HG02970 (cell line): ENCODE data around the gene DNM2.
"Not testable (repeated sequence)": the region's sequence is repeated elsewhere in the genome, so short reads cannot be mapped to it uniquely, and the experiment has no call there.

Experiments
- ATAC-seq: cut with Tn5 transposase; IDR thresholded peaks from one replicate; pipeline ENCODE4 v1.9.1; 2021; ENCODE audit warnings: mild to moderate bottlenecking, moderate library complexity, moderate number of reproducible peaks; ENCODE audit not compliant: unreplicated experiment, low FRiP score

Gene DNM2

GRCh38 chr19:10717356-10718204 lies at the start of gene DNM2:
DNM2 (plus strand) TSS chr19:10718079; CDS start chr19:10718243, 164 bp downstream.
- ATAC-seq = peak; percentile 84

- ATAC-seq = no peak
These were observed 48.6 kb upstream of the DNM2 start for GRCh38 chr19:10669246-10669645.

GRCh38 chr19:10670182-10670581 lies 47.7 kb upstream of the DNM2 start:
- ATAC-seq = no peak

- no peak for ATAC-seq
These were observed 46.7 kb upstream of the DNM2 start for GRCh38 chr19:10670876-10671804.

- ATAC-seq = not testable (repeated sequence)
These were observed 46.0 kb upstream of the DNM2 start for GRCh38 chr19:10671922-10672321.

GRCh38 chr19:10675214-10675613 lies 42.7 kb upstream of the DNM2 start:
- ATAC-seq = not testable (repeated sequence)

GRCh38 chr19:10677751-10678150 lies 40.1 kb upstream of the DNM2 start:
- ATAC-seq = no peak

GRCh38 chr19:10678813-10679212 lies 39.1 kb upstream of the DNM2 start:
- ATAC-seq = no peak

- ATAC-seq = no peak
These were observed 38.1 kb upstream of the DNM2 start for GRCh38 chr19:10679743-10680142.

GRCh38 chr19:10680545-10681135 lies 37.2 kb upstream of the DNM2 start:
- no peak for ATAC-seq

GRCh38 chr19:10681658-10682057 lies 36.2 kb upstream of the DNM2 start:
- no peak for ATAC-seq

GRCh38 chr19:10682397-10683063 lies 35.3 kb upstream of the DNM2 start:
- no peak for ATAC-seq

GRCh38 chr19:10683064-10683426 lies 34.8 kb upstream of the DNM2 start:
- no peak for ATAC-seq

- no peak for ATAC-seq
These were observed 34.3 kb upstream of the DNM2 start for GRCh38 chr19:10683582-10683981.

GRCh38 chr19:10685210-10685609 lies 32.7 kb upstream of the DNM2 start:
- no peak for ATAC-seq

GRCh38 chr19:10686193-10686592 lies 31.7 kb upstream of the DNM2 start:
- no peak for ATAC-seq

GRCh38 chr19:10686661-10687517 lies 31.0 kb upstream of the DNM2 start:
- ATAC-seq = no peak

- ATAC-seq = no peak
These were observed 30.2 kb upstream of the DNM2 start for GRCh38 chr19:10687518-10688288.
